Left forelimb (tissue), 1 donor: Measurements from ENCODE around the gene NSUN3.
"Not testable (repeated sequence)": the region's sequence is repeated elsewhere in the genome, so short reads cannot be mapped to it uniquely, and the experiment has no call there.

ENCODE experiments used
- DNase-seq: peaks from one replicate; pipeline ENCODE4 v3.0.0-alpha.2; 2018; ENCODE audit warnings: low spot score

The NSUN3 gene

DNA sequence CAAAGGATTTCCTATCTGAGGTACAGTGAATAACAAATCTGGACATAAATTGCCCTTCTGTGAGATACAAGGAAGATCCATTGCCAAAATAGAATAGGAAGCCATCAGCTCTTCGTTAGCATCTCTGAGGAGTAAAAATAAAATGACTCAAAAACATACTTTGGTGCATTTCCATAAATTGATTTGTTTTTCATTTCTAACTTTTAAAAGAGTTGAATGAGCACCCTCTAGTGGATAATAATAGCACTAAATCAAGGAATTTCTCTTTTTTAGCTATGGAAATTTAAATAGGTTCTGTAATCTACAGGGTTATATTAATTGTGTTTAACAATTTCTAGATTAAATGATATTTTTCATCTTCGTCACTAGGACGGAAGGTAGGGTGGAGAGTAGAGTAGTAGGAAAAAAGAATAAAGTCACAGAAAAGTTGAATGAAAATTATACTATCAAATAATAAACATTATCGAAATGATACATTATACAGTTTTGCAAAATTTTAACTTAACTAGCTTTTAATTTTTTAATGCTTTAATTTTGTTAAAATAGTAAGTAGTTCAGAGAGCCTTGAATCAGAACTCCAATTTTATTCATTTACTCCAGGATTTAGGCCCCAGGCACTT, 6.4 kb downstream of the NSUN3 start:
- no peak for DNase-seq

DNA sequence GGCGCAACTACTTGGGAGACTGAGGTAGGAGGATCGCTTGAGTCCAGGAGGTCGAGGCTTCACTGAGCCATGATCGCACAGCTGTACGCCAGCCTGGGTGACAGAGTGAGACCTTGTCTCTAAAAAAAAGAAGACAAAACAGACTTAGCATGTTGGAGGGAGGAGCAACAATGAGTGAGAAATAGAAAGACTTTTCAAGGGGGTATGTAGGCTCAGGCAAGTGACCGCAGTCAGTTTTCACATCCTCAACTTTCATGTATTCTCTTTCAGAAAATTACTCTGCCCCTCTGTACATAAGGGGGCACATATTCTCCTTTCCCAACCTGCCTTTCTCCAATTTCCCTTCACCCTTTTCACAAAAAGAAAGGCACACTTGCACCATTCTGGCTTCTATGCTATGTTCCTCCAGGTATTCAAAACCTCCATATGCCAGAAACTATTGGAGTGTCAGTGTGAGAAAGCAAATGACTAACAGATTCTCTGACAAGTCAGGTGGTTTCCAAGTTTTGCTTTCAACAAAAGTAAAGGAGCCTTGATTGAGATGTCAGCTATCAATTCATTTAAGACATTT, 7.6 kb downstream of the NSUN3 start:
- no peak for DNase-seq

GRCh38 chr3:94071713-94072284, 8.9 kb downstream of the NSUN3 start:
- no peak for DNase-seq

GRCh38 chr3:94076055-94076454, 13.2 kb downstream of the NSUN3 start:
- no peak for DNase-seq

- not testable (repeated sequence) for DNase-seq
Measured at GRCh38 chr3:94080552-94080951, 17.7 kb downstream of the NSUN3 start.

- no peak for DNase-seq
Measured at GRCh38 chr3:94081884-94082283, 19.0 kb downstream of the NSUN3 start.

DNA sequence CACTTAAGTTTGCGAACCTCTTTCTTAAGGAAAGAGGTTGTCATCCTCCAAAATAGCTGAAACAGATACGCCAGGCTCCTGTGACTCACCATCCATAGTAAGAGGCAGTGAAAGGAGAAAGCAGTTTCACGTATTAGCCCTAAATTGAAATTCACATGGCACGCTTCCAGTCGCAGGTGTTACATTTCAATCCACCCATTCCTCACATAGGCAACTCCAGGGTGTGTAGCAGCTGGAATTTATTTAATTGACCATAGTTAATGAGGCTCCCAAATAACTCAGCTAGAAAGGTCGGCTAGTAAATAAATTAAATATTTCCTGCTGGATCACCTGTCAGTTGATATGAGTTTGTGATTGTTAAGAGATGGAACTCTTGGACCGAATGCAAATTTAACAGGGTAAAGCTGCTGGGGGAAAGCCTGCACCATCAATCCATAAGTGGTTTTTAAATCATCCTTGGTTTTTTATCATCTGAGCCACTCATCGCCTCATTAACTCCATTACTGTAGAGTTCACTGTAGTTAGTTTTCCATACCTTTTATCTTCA, 19.6 kb downstream of the NSUN3 start:
- no peak for DNase-seq

GRCh38 chr3:94083261-94083660, 20.4 kb downstream of the NSUN3 start:
- no peak for DNase-seq

DNA sequence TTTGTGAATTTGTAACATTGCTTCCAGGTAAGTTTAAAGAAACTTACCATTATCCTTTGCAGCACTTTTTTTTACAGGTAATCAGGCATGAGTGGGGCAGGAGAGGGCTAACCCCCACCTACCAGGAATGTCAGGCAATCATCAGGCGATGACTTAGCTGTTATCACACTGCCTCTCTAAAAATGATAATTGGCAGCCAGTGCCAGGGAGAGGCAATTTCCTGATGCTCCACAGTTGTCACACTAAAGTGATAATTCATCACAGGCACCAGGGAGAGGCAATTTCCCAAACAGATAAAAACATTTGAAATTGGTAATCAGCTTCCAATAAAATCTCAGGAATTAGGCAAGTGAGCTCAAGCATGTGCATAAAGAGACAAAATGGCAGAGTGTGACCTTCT, 26.3 kb downstream of the NSUN3 start:
- no peak for DNase-seq

DNA sequence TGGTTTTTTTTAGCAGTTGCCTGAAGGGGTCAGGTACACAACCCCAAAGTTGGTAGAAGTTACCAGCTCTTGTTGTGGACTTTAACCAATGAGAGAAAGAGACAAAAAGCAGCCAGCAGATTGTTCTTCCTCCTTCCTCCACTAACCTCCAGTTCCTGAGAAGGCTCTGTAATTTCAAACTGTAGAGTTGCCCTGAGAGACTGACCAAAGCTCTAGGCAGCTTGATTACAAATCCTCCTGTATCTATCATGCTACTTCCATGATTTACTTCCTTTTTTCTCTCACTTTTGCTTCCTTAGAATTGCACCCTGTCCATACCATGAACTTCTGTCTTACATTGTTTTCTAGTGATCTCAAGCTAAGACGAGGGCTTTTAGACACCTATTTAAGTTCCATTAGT, 29.2 kb downstream of the NSUN3 start:
- no peak for DNase-seq

DNA sequence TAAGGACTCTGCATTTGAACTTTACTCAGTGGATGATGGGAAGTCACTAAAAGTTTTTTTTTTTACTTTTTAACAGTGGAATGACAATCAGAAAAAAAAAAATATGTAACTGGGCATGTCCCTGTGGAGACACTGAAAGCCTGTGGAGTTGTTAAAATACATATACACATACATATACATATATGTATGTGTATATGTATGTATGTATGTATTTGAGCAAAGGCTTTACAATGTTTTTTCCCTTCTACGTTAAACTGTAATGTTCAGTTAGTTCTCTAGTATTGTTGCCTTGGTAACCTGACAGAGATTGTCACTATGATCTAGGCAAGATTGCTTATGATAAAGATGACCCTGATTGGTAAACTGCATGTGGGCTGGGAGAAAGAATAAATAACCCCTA, 30.3 kb downstream of the NSUN3 start:
- no peak for DNase-seq

GRCh38 chr3:94095111-94095510, 32.2 kb downstream of the NSUN3 start:
- DNase-seq = no peak

DNA sequence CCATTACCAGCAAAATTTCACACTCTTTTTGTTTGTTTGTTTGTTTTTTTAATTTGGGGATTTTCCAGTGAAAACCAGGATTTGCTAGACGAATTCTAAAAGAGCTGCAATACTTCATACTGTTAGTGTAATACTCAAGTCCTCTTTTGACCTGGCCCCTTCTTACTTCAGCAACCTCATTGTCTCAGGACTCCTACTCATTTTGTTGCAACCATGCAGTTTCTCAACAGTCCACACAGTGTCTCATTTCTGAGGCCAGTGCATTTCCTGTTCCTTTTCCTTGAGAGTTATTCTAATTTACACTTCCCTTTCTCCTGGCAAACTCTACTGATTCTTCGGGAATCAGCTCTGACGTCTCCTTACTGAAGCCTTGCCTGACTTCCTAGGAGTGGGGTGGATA, 35.6 kb downstream of the NSUN3 start:
- DNase-seq = no peak

GRCh38 chr3:94099311-94099710, 36.5 kb downstream of the NSUN3 start:
- DNase-seq = no peak

GRCh38 chr3:94101860-94102259, 39.0 kb downstream of the NSUN3 start:
- no peak for DNase-seq

- no peak for DNase-seq
Measured at GRCh38 chr3:94106268-94106667, 43.4 kb downstream of the NSUN3 start.

GRCh38 chr3:94110232-94110631, 47.4 kb downstream of the NSUN3 start:
- DNase-seq = not testable (repeated sequence)

GRCh38 chr3:94110854-94111253, 48.0 kb downstream of the NSUN3 start:
- DNase-seq = no peak

DNA sequence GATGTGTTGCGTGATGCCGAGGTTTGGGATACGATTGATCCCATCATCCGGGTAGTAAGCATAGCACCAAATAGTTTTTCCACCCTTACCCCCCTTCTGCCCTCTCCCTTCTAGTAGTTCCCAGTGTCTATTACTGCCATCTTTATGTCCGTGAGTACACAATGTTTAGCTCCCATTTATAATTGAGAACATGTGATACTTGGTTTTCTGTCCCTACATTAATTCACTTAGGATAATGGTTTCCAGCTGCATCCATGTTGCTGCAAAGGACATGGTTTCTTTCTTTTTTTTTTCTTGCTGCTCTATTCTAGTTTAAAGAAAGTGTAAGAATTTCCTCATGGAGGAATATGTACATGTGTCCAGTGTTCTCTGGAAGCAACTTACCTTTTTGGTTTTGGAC, 51.8 kb downstream of the NSUN3 start:
- DNase-seq = no peak

- DNase-seq = no peak
Measured at GRCh38 chr3:94115482-94115881, 52.6 kb downstream of the NSUN3 start.

- DNase-seq = no peak
Measured at GRCh38 chr3:94117729-94118128, 54.9 kb downstream of the NSUN3 start.

DNA sequence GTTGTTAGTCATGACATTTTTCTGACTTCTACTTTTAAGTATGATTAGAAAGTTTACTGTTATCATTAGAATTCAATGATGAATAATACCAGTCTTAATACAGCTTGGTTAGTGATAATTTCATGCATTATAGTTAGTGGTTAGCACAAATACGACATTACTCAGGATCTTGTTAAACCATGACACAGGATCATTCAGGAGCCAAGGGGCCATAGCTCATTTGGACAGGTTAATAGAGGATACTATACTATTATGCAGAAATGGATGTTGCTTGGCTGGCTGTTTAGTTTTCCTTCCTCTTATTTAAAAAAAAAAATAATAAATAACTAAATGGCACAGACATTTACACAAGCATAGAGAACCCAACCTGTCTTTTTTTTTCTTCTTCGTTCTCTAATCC, 55.5 kb downstream of the NSUN3 start:
- no peak for DNase-seq

DNA sequence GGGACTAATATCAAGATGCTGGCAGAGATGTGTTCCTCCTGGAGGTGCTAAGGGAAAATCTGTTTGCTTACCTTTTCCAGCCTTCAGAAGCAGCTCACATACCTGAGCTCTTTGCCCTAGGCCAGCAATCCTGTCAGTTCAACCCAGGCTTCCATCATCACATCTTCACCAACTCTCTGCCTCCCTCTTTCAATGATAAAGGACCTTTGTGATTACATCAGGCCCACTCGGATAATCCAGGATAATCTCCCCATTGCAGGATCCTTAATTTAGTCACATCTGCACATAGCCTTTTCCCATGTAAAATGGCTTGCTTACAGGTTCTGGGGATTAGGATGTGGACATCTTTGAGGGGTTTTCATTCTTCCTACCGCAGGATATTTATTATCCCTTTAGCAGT, 58.3 kb downstream of the NSUN3 start:
- no peak for DNase-seq

DNA sequence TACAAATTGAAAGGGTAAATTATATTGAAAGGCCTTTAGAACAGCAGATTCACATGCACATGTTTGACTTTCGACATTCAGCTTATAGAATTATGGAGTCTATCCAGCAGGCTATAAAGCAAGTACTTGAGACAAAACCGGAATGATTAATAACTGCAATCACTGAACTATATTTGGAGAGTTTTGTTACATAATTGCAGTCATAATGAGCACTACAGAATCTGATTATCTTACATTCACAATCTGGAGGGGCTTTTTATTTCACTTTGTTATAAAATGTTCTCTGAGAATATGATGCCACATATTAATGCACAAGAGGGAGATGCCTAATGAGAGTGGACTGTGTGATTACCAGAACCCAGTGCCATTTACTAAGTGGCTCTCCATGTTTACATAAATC, 64.3 kb downstream of the NSUN3 start:
- DNase-seq = no peak
